ENCODE measurements around the gene GPR42.

GPR42 gene

GRCh38 chr19:35370722-35371121 lies at the start of gene GPR42:
TSS of gene GPR42 (plus strand) at chr19:35371068. CDS start at chr19:35371360, 292 bp downstream.
- no peak for DNase-seq

GRCh38 chr19:35321291-35321690 lies 49.6 kb upstream of the GPR42 start:
- DNase-seq, result no peak

GRCh38 chr19:35322014-35322413 lies 48.9 kb upstream of the GPR42 start:
- no peak for DNase-seq

GRCh38 chr19:35327642-35328041 lies 43.2 kb upstream of the GPR42 start:
- DNase-seq, result peak; percentile 26

GRCh38 chr19:35328851-35329285 lies 42.0 kb upstream of the GPR42 start, which contains the start of gene CD22:
TSS of gene CD22 (plus strand) at chr19:35329187. CDS start at chr19:35332041, 2,854 bp downstream.
- DNase-seq, result no peak

- no peak for DNase-seq
These were observed 41.5 kb upstream of the GPR42 start for GRCh38 chr19:35329323-35329722.

GRCh38 chr19:35330475-35330874 lies 40.4 kb upstream of the GPR42 start:
- DNase-seq, result peak; percentile 26

- no peak for DNase-seq
These were observed 39.2 kb upstream of the GPR42 start for GRCh38 chr19:35331551-35332214.

- no peak for DNase-seq
These were observed 38.1 kb upstream of the GPR42 start for GRCh38 chr19:35332817-35333216.

GRCh38 chr19:35334144-35334753 lies 36.6 kb upstream of the GPR42 start:
- no peak for DNase-seq

GRCh38 chr19:35336166-35336955 lies 34.5 kb upstream of the GPR42 start:
- no peak for DNase-seq

- no peak for DNase-seq
These were observed 33.5 kb upstream of the GPR42 start for GRCh38 chr19:35337097-35337983.

GRCh38 chr19:35337984-35338296 lies 32.9 kb upstream of the GPR42 start:
- no peak for DNase-seq

GRCh38 chr19:35340431-35340830 lies 30.4 kb upstream of the GPR42 start:
- DNase-seq, result no peak

- no peak for DNase-seq
These were observed 29.9 kb upstream of the GPR42 start for GRCh38 chr19:35341006-35341405.

- DNase-seq, result no peak
These were observed 29.2 kb upstream of the GPR42 start for GRCh38 chr19:35341565-35342225.

- no peak for DNase-seq
These were observed 28.4 kb upstream of the GPR42 start for GRCh38 chr19:35342430-35342829.

- no peak for DNase-seq
These were observed 26.3 kb upstream of the GPR42 start for GRCh38 chr19:35344511-35345031.

GRCh38 chr19:35345671-35346111 lies 25.2 kb upstream of the GPR42 start:
- no peak for DNase-seq

GRCh38 chr19:35346193-35347052 lies 24.4 kb upstream of the GPR42 start:
- no peak for DNase-seq

All from hematopoietic multipotent progenitor cell treated with erythropoietin and hydrocortisone succinate and interleukin-3 and kit ligand, for 8 days (in vitro differentiated cells).